Mesothelial cell of epicardium (in vitro differentiated cells): ENCODE data around the gene EHD4. TPM values are rescaled to one million over a fixed set of nuclear protein-coding genes. Genes with fewer than 3 reads are reported as not detected.

Experiments used
- DNase-seq, 2 experiments: peaks; one replicate each; pipeline ENCODE4 v3.0.0; 2021; ENCODE audit warnings: low spot score in 2 of 2; ENCODE audit not compliant: unreplicated experiment in 2 of 2
- H3K27ac Mint-ChIP-seq: 2 replicates; pipeline ENCODE4 v1.8.0; 2021; ENCODE audit warnings: mixed read lengths
- H3K27me3 Mint-ChIP-seq: 2 replicates; pipeline ENCODE4 v1.8.0; 2021; ENCODE audit warnings: low read depth, mixed read lengths
- H3K36me3 Mint-ChIP-seq: 2 replicates; pipeline ENCODE4 v1.8.0; 2021; ENCODE audit warnings: mixed read lengths
- H3K4me1 Mint-ChIP-seq: 2 replicates; pipeline ENCODE4 v1.8.0; 2021; ENCODE audit warnings: mixed read lengths
- H3K4me3 Mint-ChIP-seq: 2 replicates; pipeline ENCODE4 v1.8.0; 2021; ENCODE audit warnings: mild to moderate bottlenecking, moderate library complexity, mixed read lengths
- H3K9me3 Mint-ChIP-seq: 2 replicates; pipeline ENCODE4 v1.8.0; 2021; ENCODE audit warnings: mixed read lengths
- total RNA-seq: library from RNA; stranded (reverse); gene quantifications from 3 replicates; pipeline ENCODE4 v1.2.1, GENCODE V29; 2021
- TF ChIP-seq, protein P1 (sequence below): fragments of 200-600 bp; sonication (generic); IDR thresholded peaks from one replicate; pipeline ENCODE4 v1.5.0; 2021; ENCODE audit warnings: antibody characterized with exemption; ENCODE audit not compliant: unreplicated experiment

EHD4 gene
- total RNA-seq, 1 donor from 2014 or later: 16.1 TPM

DNA sequence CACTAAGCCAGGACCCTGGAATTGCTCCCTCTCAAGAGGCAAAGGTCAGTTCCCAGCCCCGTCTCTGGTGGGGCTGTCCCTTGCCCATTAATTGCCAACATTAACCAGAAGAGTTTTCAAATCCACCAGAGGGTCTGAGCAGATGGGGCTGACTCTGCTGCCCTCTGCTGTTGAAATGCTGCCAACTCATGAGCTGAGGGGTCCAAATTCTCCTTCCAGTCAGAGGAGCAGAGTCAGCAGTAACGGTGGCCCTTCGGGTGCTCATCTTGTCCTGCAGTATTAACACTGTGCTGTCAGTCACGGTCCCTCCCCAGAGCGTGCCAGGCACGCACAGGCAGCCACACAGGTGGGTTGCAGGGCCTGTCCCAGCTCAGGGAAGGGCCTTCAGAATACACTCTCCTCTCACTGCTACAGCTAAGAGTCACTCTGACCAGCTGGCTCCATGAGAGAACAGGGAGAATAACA lies 67.8 kb downstream of the EHD4 start:
- TF ChIP-seq, protein P1, sequence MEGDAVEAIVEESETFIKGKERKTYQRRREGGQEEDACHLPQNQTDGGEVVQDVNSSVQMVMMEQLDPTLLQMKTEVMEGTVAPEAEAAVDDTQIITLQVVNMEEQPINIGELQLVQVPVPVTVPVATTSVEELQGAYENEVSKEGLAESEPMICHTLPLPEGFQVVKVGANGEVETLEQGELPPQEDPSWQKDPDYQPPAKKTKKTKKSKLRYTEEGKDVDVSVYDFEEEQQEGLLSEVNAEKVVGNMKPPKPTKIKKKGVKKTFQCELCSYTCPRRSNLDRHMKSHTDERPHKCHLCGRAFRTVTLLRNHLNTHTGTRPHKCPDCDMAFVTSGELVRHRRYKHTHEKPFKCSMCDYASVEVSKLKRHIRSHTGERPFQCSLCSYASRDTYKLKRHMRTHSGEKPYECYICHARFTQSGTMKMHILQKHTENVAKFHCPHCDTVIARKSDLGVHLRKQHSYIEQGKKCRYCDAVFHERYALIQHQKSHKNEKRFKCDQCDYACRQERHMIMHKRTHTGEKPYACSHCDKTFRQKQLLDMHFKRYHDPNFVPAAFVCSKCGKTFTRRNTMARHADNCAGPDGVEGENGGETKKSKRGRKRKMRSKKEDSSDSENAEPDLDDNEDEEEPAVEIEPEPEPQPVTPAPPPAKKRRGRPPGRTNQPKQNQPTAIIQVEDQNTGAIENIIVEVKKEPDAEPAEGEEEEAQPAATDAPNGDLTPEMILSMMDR: peak; percentile 85
- peaks cover 9% of the 10 kb centered on the region for H3K36me3 Mint-ChIP-seq
- no peaks in the 10 kb centered on the region for H3K9me3 Mint-ChIP-seq
- DNase-seq: peak in 1 of 2 experiments; percentile 79
- H3K27me3 Mint-ChIP-seq: no peaks in the 10 kb centered on the region
- no peak overlapping the region for H3K27ac Mint-ChIP-seq
- peaks cover 4% of the 10 kb centered on the region for H3K4me1 Mint-ChIP-seq
- no peak overlapping the region for H3K4me3 Mint-ChIP-seq

- TF ChIP-seq, protein P1: no peak
- no peaks in the 10 kb centered on the region for H3K27me3 Mint-ChIP-seq
- H3K4me1 Mint-ChIP-seq: peaks cover 4% of the 10 kb centered on the region
- no peak overlapping the region for H3K4me3 Mint-ChIP-seq
- no peak for DNase-seq
- H3K9me3 Mint-ChIP-seq: no peaks in the 10 kb centered on the region
- H3K36me3 Mint-ChIP-seq: peaks cover 13% of the 10 kb centered on the region
- no peak overlapping the region for H3K27ac Mint-ChIP-seq
Observed at GRCh38 chr15:41903782-41904181, 68.6 kb downstream of the EHD4 start.

- Mint-ChIP-seq H3K9me3 (no peaks in the 10 kb centered on the region), H3K4me1 (peaks cover 12% of the 10 kb centered on the region), H3K4me3 (no peak overlapping the region), H3K27me3 (no peaks in the 10 kb centered on the region), H3K36me3 (peaks cover 4% of the 10 kb centered on the region), H3K27ac (no peak overlapping the region)
- TF ChIP-seq, protein P1: no peak
- no peak for DNase-seq
Observed at GRCh38 chr15:41901431-41901830, 70.9 kb downstream of the EHD4 start.

DNA sequence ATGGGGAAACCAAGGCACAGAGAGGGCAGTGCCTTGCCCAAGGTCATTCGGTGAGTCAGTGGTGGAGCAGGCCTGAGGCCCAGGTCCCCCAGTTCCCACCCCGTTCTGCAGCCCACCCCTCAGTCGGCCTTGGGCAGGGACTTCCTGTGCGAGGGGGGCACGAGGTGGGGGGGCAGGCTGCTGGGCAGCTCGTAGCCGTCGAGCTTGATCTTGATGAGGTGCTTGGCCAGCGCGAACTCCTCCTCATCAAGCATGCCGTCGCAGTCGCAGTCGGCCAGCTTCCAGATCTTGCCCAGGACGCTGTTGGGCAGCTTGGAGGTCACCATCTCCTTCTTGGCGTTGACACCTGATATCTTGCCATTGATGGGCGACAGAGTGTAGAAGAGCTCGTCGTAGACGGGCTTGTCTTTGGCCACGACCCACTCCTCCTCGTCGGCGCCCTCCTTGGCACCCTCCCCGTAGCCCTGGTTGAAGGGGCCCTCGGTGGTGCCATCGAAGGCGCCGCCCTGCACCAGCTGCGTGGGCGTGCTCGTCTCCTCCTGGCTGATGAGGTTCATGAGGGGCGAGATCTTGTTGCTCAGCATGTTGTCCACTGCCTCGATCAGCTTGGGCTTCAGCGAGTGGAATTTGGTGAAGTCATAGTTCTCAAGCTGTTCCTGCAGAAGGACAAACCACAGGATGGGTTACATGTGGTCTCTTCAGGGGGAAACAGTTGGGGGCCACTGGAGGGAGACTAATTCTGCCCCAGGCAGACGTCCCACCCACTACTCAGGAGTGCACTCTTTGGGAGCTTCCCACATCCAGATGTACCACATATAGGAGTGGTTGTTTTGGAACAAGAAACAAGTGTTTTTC lies 71.6 kb downstream of the EHD4 start:
- Mint-ChIP-seq H3K36me3 (peaks cover 4% of the 10 kb centered on the region), H3K9me3 (no peaks in the 10 kb centered on the region), H3K4me3 (no peak overlapping the region), H3K27me3 (no peaks in the 10 kb centered on the region), H3K4me1 (peaks cover 12% of the 10 kb centered on the region), H3K27ac (no peak overlapping the region)
- no peak for DNase-seq
- TF ChIP-seq, protein P1: no peak

DNA sequence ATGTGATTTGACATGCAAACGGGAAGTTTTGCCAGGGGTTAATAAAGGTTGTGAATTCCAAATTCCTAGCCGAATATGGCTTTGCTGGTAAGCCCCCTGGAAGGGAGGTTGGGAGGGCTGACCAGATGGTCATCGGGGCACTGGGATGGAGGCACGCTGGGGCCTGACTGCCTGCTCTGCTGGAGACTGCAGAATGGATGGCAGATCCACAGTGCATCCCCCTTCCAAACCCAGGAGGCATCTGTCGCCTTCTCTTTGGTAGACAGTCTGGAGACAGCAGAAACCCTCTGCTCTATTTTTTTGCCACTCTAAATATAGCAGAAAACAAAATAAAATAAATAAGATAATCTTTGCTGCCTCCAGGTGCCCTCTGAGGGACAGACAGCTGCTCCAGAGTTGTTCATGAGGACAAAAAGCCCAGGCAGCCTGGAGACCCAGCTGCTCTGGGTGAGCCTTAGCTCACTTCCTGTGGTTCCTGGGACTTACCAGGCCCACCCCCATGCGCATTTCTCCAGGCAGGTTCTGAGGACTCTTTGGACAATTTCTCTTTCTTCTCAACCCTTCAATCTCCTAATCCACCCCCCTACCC lies 72.4 kb downstream of the EHD4 start:
- no peaks in the 10 kb centered on the region for H3K27me3 Mint-ChIP-seq
- peaks cover 17% of the 10 kb centered on the region for H3K4me1 Mint-ChIP-seq
- no peak overlapping the region for H3K4me3 Mint-ChIP-seq
- H3K9me3 Mint-ChIP-seq: no peaks in the 10 kb centered on the region
- no peak for DNase-seq
- TF ChIP-seq, protein P1: no peak
- peaks cover 4% of the 10 kb centered on the region for H3K36me3 Mint-ChIP-seq
- H3K27ac Mint-ChIP-seq: no peak overlapping the region
